ENCODE data around the gene PCA3. TPM values are rescaled to one million over a fixed set of nuclear protein-coding genes. Genes with fewer than 3 reads are reported as not detected.

The PCA3 gene
- total RNA-seq, 6 experiments from 2014 or later, result not detected

GRCh38 chr9:76835571-76836283 lies 71.5 kb downstream of the PCA3 start:
- peaks cover 4% of the 10 kb centered on the region for H3K27me3 Mint-ChIP-seq (ENCODE audit: insufficient read depth)
- peaks cover 23% of the 10 kb centered on the region for H3K4me1 Mint-ChIP-seq (ENCODE audit: low read depth)
- no peaks in the 10 kb centered on the region for H3K9me3 Mint-ChIP-seq
- H3K4me3 Mint-ChIP-seq, result peak overlapping the region; percentile 77
- H3K27ac Mint-ChIP-seq, result peak overlapping the region; percentile 57
- TF ChIP-seq, protein P1, sequence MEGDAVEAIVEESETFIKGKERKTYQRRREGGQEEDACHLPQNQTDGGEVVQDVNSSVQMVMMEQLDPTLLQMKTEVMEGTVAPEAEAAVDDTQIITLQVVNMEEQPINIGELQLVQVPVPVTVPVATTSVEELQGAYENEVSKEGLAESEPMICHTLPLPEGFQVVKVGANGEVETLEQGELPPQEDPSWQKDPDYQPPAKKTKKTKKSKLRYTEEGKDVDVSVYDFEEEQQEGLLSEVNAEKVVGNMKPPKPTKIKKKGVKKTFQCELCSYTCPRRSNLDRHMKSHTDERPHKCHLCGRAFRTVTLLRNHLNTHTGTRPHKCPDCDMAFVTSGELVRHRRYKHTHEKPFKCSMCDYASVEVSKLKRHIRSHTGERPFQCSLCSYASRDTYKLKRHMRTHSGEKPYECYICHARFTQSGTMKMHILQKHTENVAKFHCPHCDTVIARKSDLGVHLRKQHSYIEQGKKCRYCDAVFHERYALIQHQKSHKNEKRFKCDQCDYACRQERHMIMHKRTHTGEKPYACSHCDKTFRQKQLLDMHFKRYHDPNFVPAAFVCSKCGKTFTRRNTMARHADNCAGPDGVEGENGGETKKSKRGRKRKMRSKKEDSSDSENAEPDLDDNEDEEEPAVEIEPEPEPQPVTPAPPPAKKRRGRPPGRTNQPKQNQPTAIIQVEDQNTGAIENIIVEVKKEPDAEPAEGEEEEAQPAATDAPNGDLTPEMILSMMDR (IDR thresholded peaks at IDR 0.05), result no peak
- DNase-seq, result peak; percentile 47
- H3K36me3 Mint-ChIP-seq (ENCODE audit: low read depth), result no peaks in the 10 kb centered on the region

Other genes with a start within 250 kb of the PCA3 start
- under 1 TPM in 4 of 6 experiments, not detected in 2; 0.02 to 0.29 (median 0.16) TPM for gene PRUNE2, start 141.7 kb downstream of the PCA3 start, total RNA-seq (2021; fragmentation: NEBNext Ultra II Directional; extraction: Animal tissue kit (Norgen Biotek cat#: 25700))